Activated CD4-positive, CD25-positive, alpha-beta regulatory T cell treated with anti-CD3 and anti-CD28 coated beads, Interleukin-2, amount 50 U/mL, for 72 hours (primary cell): Measurements from ENCODE around the gene FAM222A.

Experiments
- DNase-seq: peaks from one replicate; pipeline ENCODE4 v3.0.0; 2021

Gene FAM222A

GRCh38 chr12:109762071-109762672 lies 48.5 kb downstream of the FAM222A start:
- no peak for DNase-seq

GRCh38 chr12:109762673-109763191 lies 49.1 kb downstream of the FAM222A start:
- DNase-seq, result peak; percentile 25

GRCh38 chr12:109763201-109763841 lies 49.7 kb downstream of the FAM222A start:
- peak; percentile 14 for DNase-seq

- DNase-seq, result no peak
These were observed 50.5 kb downstream of the FAM222A start for GRCh38 chr12:109764123-109764522.

GRCh38 chr12:109764776-109765445 lies 51.3 kb downstream of the FAM222A start:
- DNase-seq, result no peak

GRCh38 chr12:109765446-109765810 lies 51.8 kb downstream of the FAM222A start:
- peak; percentile 16 for DNase-seq

- DNase-seq, result peak; percentile 16
These were observed 52.7 kb downstream of the FAM222A start for GRCh38 chr12:109766251-109766778.

- DNase-seq, result peak; percentile 17
These were observed 53.8 kb downstream of the FAM222A start for GRCh38 chr12:109767456-109767855.

- peak; percentile 22 for DNase-seq
These were observed 54.6 kb downstream of the FAM222A start for GRCh38 chr12:109767991-109768900.

- DNase-seq, result peak; percentile 24
These were observed 55.5 kb downstream of the FAM222A start for GRCh38 chr12:109768901-109769670.

GRCh38 chr12:109770104-109770860 lies 56.7 kb downstream of the FAM222A start:
- peak; percentile 18 for DNase-seq

GRCh38 chr12:109770861-109771670 lies 57.4 kb downstream of the FAM222A start:
- peak; percentile 21 for DNase-seq

GRCh38 chr12:109771746-109772621 lies 58.4 kb downstream of the FAM222A start:
- DNase-seq, result peak; percentile 21

GRCh38 chr12:109772622-109773321 lies 59.1 kb downstream of the FAM222A start:
- DNase-seq, result peak; percentile 21

- DNase-seq, result no peak
These were observed 59.9 kb downstream of the FAM222A start for GRCh38 chr12:109773384-109774011.

- DNase-seq, result peak; percentile 76
These were observed 61.7 kb downstream of the FAM222A start for GRCh38 chr12:109775172-109775881.

- no peak for DNase-seq
These were observed 63.0 kb downstream of the FAM222A start for GRCh38 chr12:109776624-109777023.
